Measurements from ENCODE around the gene GSE1. TPM values are rescaled to one million over a fixed set of nuclear protein-coding genes. Genes with fewer than 3 reads are reported as not detected.

Gene GSE1
- total and polyA plus RNA-seq, 2 of the 13 experiments (the other 11 are each of a cell fraction or from before 2014, with no cell fraction given): 16.1 to 31.2 TPM

DNA sequence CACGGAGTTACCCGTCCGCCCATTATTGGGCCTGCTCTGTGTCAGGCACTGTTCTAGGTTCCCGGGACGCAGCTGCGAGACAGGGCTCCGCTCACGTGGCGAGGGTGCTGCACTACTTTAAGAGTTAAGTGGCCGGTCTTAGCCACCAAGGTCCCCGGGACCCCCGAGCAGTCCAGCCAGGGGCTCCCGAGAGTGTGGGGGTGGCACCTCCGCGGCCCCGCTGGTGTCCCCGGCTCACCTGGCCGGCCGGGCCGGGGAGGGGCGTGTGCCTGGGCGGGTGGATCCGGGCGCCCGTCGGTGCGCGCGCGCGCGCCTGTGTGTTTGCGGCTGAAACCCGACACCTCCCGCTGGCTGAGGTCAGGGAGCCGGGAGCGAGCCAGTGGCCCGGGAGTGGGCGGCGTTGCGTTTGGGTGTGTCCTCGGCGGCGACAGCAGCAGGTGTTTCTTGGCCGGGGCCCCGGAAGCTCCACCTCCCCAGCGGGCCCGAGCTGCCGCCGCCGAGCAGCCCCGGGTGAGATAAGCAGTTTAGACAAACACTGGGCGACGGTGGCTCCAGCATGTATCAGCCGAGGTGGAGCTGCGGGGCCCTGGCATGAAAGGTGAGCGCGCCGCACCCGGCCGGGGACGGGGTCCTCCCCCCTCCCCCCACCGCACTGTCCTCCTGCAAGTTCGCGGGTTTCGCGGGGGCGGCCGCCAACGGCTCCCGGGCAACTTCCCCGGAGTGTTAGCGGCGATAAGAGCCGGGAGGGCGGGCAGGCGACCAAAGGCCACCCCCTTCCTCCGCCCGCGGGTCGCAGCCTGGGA lies at the start of gene GSE1 (continued):
- no peak for TF ChIP-seq NPAS2 (CRISPR knock-in tag; IDR thresholded peaks at IDR 0.05; ENCODE audit: borderline replicate concordance)
- peak; percentile 30; the same call in 1 of the 2 replicates for TF ChIP-seq FOXK2 (IDR thresholded peaks at IDR 0.05)
- TF ChIP-seq SMAD9 (CRISPR knock-in tag; IDR thresholded peaks at IDR 0.05): no peak
- no peak for TF ChIP-seq RFX3 (CRISPR knock-in tag; IDR thresholded peaks at IDR 0.05)
- TF ChIP-seq GATAD1 (CRISPR knock-in tag; IDR thresholded peaks at IDR 0.05): peak; percentile 59
- TF ChIP-seq, protein P1, sequence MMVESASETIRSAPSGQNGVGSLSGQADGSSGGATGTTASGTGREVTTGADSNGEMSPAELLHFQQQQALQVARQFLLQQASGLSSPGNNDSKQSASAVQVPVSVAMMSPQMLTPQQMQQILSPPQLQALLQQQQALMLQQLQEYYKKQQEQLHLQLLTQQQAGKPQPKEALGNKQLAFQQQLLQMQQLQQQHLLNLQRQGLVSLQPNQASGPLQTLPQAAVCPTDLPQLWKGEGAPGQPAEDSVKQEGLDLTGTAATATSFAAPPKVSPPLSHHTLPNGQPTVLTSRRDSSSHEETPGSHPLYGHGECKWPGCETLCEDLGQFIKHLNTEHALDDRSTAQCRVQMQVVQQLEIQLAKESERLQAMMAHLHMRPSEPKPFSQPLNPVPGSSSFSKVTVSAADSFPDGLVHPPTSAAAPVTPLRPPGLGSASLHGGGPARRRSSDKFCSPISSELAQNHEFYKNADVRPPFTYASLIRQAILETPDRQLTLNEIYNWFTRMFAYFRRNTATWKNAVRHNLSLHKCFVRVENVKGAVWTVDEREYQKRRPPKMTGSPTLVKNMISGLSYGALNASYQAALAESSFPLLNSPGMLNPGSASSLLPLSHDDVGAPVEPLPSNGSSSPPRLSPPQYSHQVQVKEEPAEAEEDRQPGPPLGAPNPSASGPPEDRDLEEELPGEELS (CRISPR knock-in tag; IDR thresholded peaks at IDR 0.05): peak; percentile 82
- TF ChIP-seq FOXA1 (IDR thresholded peaks at IDR 0.05): no peak
- peak; percentile 60 for TF ChIP-seq FOXA1 (CRISPR knock-in tag; IDR thresholded peaks at IDR 0.05)
- no peak for TF ChIP-seq SRF (IDR thresholded peaks at IDR 0.05; ENCODE audit: low read depth, low read length)
- TF ChIP-seq GLI4 (CRISPR knock-in tag; IDR thresholded peaks at IDR 0.05; ENCODE audit: borderline replicate concordance): peak; percentile 92; the same call in 1 of the 2 replicates
- TF ChIP-seq SALL1 (CRISPR knock-in tag; IDR thresholded peaks at IDR 0.05): peak; percentile 32; the same call in 1 of the 2 replicates
- TF ChIP-seq HOXA3 (CRISPR knock-in tag; IDR thresholded peaks at IDR 0.05): peak; percentile 80
- TF ChIP-seq, protein P2, sequence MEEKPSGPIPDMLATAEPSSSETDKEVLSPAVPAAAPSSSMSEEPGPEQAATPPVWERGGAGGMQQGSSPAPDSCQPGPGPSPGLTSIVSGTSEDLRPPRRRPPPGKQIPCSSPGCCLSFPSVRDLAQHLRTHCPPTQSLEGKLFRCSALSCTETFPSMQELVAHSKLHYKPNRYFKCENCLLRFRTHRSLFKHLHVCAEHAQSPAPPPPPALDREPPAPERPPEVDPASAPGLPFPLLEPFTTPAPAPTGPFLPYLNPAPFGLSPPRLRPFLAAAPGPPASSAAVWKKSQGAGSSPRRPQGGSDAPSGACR (CRISPR knock-in tag; IDR thresholded peaks at IDR 0.05): no peak; the same call in 1 of the 2 replicates
- TF ChIP-seq ZNF556 (CRISPR knock-in tag; IDR thresholded peaks at IDR 0.05; ENCODE audit: borderline replicate concordance): peak; percentile 88
- peak in 1 of 2 experiments; percentile 47; a peak in 2 of 4 replicates for TF ChIP-seq EP300 (IDR thresholded peaks at IDR 0.05; ENCODE audit: low read depth in 2 of 2, low read length in 2 of 2)
- peak; percentile 34; the same call in 1 of the 2 replicates for TF ChIP-seq EP300 (CRISPR knock-in tag; IDR thresholded peaks at IDR 0.05; ENCODE audit: borderline replicate concordance)
- TF ChIP-seq ZNF326 (CRISPR knock-in tag; IDR thresholded peaks at IDR 0.05; ENCODE audit: borderline replicate concordance): no peak
- TF ChIP-seq SRSF9 (IDR thresholded peaks at IDR 0.05; ENCODE audit: borderline replicate concordance, insufficient read depth, low read depth, low read length, poor library complexity, severe bottlenecking): no peak
- TF ChIP-seq, protein P3, sequence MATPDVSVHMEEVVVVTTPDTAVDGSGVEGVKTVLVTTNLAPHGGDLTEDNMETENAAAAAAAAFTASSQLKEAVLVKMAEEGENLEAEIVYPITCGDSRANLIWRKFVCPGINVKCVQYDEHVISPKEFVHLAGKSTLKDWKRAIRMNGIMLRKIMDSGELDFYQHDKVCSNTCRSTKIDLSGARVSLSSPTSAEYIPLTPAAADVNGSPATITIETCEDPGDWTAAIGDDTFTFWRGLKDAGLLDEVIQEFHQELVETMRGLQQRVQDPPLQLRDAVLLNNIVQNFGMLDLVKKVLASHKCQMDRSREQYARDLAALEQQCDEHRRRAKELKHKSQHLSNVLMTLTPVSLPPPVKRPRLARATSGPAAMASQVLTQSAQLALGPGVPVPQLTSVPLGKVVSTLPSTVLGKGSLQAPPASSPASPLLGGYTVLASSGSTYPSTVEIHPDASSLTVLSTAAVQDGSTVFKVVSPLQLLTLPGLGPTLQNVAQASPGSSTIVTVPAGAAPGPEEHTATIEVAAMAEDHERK (CRISPR knock-in tag; IDR thresholded peaks at IDR 0.05; ENCODE audit: low read depth): 0 out of 2 replicates have a peak, but pooled peaks have one; percentile 33
- TF ChIP-seq SETDB1 (CRISPR knock-in tag; IDR thresholded peaks at IDR 0.05; ENCODE audit: borderline replicate concordance): no peak
- no peak for TF ChIP-seq NR1H2 (CRISPR knock-in tag; IDR thresholded peaks at IDR 0.05; ENCODE audit: borderline replicate concordance, low read depth)
- TF ChIP-seq, protein P4, sequence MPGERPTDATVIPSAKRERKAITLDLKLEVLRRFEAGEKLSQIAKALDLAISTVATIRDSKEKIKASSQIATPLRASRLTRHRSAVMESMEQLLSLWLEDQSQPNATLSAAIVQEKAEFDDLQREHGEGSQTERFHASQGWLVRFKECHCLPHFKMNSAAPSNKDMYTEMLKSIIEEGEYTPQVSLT (CRISPR knock-in tag; IDR thresholded peaks at IDR 0.05; ENCODE audit: borderline replicate concordance, low read depth): no peak
- TF ChIP-seq, protein P5, sequence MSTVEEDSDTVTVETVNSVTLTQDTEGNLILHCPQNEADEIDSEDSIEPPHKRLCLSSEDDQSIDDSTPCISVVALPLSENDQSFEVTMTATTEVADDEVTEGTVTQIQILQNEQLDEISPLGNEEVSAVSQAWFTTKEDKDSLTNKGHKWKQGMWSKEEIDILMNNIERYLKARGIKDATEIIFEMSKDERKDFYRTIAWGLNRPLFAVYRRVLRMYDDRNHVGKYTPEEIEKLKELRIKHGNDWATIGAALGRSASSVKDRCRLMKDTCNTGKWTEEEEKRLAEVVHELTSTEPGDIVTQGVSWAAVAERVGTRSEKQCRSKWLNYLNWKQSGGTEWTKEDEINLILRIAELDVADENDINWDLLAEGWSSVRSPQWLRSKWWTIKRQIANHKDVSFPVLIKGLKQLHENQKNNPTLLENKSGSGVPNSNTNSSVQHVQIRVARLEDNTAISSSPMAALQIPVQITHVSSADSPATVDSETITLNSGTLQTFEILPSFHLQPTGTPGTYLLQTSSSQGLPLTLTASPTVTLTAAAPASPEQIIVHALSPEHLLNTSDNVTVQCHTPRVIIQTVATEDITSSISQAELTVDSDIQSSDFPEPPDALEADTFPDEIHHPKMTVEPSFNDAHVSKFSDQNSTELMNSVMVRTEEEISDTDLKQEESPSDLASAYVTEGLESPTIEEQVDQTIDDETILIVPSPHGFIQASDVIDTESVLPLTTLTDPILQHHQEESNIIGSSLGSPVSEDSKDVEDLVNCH (CRISPR knock-in tag; IDR thresholded peaks at IDR 0.05): no peak
